ENCODE results near the gene GATAD2A. TPM values are rescaled to one million over a fixed set of nuclear protein-coding genes. Genes with fewer than 3 reads are reported as not detected.
A peak's percentile ranks its signal among the peaks of the same experiment; 100 is the strongest.

GATAD2A gene
- total and polyA plus RNA-seq, 2 of the 13 experiments (the other 11 are each of a cell fraction or from before 2014, with no cell fraction given) = 16.8 to 28.6 TPM

DNA sequence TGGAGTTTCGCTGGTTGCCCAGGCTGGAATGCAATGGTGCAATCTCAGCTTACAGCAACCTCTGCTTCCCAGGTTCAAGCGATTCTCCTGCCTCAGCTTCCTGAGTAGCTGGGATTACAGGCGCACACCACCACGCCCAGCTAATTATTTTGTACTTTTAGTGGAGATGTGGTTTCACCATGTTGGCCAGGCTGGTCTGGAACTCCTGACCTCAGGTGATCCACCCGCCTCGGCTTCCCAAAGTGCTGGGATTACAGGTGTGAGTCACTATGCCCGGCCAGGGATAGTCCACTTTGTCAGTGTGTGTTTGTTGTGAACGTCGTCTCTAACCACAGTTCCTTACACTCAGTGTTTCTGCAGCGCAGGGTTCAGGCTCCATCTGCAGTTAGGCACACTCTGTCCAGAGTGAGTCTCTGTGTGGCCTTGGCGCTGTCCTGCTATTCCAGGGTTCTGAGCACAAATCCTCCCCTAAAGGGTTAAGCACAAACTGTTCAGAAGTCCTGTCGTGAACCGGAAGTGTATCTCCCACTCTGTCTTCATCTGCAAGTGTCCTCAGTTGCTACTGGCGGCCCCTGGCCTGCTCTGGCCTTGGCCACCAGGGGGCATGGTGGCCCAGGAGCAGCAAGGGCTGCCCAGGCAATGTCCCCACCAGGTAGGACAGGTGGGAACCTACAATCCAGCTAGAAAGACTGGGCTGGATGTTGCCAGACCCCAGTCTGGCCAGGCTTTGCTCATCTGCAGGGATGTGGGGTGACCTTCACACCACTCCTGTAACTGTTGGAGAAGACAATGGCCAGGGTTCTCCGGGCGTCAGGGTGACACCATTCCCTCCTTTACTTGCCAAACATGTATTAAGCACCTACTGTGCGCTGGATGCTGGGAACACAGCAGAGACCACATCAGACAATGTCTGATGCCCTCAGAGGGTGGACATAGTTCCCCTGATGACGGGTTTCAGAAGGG lies 38.8 kb upstream of the GATAD2A start (continued):
- TF ChIP-seq ZNF749 (CRISPR knock-in tag; IDR thresholded peaks at IDR 0.05; ENCODE audit: borderline replicate concordance) (no peak; the same call in none of the 2 replicates), BCL6 (CRISPR knock-in tag; IDR thresholded peaks at IDR 0.05) (peak; percentile 68), ZMYM4 (CRISPR knock-in tag; IDR thresholded peaks at IDR 0.05) (peak; percentile 88), TP53 (CRISPR knock-in tag; conservative IDR thresholded peaks at IDR 0.05) (no peak), MIER2 (CRISPR knock-in tag; IDR thresholded peaks at IDR 0.05) (peak; percentile 73; the same call in 1 of the 2 replicates), ZNF432 (CRISPR knock-in tag; IDR thresholded peaks at IDR 0.05; ENCODE audit: borderline replicate concordance) (no peak), REL (CRISPR knock-in tag; conservative IDR thresholded peaks at IDR 0.05) (no peak), ZNF292 (CRISPR knock-in tag; IDR thresholded peaks at IDR 0.05; ENCODE audit: borderline replicate concordance, low read depth) (peak; percentile 68), ZSCAN30 (CRISPR knock-in tag; IDR thresholded peaks at IDR 0.05) (no peak)
- TF ChIP-seq, protein P1, sequence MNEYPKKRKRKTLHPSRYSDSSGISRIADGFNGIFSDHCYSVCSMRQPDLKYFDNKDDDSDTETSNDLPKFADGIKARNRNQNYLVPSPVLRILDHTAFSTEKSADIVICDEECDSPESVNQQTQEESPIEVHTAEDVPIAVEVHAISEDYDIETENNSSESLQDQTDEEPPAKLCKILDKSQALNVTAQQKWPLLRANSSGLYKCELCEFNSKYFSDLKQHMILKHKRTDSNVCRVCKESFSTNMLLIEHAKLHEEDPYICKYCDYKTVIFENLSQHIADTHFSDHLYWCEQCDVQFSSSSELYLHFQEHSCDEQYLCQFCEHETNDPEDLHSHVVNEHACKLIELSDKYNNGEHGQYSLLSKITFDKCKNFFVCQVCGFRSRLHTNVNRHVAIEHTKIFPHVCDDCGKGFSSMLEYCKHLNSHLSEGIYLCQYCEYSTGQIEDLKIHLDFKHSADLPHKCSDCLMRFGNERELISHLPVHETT (CRISPR knock-in tag; conservative IDR thresholded peaks at IDR 0.05) = peak; percentile 19; the same call in 1 of the 2 replicates
- TF ChIP-seq, protein P2, sequence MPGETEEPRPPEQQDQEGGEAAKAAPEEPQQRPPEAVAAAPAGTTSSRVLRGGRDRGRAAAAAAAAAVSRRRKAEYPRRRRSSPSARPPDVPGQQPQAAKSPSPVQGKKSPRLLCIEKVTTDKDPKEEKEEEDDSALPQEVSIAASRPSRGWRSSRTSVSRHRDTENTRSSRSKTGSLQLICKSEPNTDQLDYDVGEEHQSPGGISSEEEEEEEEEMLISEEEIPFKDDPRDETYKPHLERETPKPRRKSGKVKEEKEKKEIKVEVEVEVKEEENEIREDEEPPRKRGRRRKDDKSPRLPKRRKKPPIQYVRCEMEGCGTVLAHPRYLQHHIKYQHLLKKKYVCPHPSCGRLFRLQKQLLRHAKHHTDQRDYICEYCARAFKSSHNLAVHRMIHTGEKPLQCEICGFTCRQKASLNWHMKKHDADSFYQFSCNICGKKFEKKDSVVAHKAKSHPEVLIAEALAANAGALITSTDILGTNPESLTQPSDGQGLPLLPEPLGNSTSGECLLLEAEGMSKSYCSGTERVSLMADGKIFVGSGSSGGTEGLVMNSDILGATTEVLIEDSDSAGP (CRISPR knock-in tag; IDR thresholded peaks at IDR 0.05; ENCODE audit: borderline replicate concordance) = peak; percentile 95
- TF ChIP-seq, protein P3, sequence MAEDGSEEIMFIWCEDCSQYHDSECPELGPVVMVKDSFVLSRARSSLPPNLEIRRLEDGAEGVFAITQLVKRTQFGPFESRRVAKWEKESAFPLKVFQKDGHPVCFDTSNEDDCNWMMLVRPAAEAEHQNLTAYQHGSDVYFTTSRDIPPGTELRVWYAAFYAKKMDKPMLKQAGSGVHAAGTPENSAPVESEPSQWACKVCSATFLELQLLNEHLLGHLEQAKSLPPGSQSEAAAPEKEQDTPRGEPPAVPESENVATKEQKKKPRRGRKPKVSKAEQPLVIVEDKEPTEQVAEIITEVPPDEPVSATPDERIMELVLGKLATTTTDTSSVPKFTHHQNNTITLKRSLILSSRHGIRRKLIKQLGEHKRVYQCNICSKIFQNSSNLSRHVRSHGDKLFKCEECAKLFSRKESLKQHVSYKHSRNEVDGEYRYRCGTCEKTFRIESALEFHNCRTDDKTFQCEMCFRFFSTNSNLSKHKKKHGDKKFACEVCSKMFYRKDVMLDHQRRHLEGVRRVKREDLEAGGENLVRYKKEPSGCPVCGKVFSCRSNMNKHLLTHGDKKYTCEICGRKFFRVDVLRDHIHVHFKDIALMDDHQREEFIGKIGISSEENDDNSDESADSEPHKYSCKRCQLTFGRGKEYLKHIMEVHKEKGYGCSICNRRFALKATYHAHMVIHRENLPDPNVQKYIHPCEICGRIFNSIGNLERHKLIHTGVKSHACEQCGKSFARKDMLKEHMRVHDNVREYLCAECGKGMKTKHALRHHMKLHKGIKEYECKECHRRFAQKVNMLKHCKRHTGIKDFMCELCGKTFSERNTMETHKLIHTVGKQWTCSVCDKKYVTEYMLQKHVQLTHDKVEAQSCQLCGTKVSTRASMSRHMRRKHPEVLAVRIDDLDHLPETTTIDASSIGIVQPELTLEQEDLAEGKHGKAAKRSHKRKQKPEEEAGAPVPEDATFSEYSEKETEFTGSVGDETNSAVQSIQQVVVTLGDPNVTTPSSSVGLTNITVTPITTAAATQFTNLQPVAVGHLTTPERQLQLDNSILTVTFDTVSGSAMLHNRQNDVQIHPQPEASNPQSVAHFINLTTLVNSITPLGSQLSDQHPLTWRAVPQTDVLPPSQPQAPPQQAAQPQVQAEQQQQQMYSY (CRISPR knock-in tag; IDR thresholded peaks at IDR 0.05) = no peak
- TF ChIP-seq, protein P4, sequence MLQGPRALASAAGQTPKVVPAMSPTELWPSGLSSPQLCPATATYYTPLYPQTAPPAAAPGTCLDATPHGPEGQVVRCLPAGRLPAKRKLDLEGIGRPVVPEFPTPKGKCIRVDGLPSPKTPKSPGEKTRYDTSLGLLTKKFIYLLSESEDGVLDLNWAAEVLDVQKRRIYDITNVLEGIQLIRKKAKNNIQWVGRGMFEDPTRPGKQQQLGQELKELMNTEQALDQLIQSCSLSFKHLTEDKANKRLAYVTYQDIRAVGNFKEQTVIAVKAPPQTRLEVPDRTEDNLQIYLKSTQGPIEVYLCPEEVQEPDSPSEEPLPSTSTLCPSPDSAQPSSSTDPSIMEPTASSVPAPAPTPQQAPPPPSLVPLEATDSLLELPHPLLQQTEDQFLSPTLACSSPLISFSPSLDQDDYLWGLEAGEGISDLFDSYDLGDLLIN (CRISPR knock-in tag; IDR thresholded peaks at IDR 0.05; ENCODE audit: borderline replicate concordance) = no peak
- TF ChIP-seq, protein P5, sequence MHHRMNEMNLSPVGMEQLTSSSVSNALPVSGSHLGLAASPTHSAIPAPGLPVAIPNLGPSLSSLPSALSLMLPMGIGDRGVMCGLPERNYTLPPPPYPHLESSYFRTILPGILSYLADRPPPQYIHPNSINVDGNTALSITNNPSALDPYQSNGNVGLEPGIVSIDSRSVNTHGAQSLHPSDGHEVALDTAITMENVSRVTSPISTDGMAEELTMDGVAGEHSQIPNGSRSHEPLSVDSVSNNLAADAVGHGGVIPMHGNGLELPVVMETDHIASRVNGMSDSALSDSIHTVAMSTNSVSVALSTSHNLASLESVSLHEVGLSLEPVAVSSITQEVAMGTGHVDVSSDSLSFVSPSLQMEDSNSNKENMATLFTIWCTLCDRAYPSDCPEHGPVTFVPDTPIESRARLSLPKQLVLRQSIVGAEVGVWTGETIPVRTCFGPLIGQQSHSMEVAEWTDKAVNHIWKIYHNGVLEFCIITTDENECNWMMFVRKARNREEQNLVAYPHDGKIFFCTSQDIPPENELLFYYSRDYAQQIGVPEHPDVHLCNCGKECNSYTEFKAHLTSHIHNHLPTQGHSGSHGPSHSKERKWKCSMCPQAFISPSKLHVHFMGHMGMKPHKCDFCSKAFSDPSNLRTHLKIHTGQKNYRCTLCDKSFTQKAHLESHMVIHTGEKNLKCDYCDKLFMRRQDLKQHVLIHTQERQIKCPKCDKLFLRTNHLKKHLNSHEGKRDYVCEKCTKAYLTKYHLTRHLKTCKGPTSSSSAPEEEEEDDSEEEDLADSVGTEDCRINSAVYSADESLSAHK (CRISPR knock-in tag; IDR thresholded peaks at IDR 0.05; ENCODE audit: borderline replicate concordance) = no peak
- TF ChIP-seq, protein P6, sequence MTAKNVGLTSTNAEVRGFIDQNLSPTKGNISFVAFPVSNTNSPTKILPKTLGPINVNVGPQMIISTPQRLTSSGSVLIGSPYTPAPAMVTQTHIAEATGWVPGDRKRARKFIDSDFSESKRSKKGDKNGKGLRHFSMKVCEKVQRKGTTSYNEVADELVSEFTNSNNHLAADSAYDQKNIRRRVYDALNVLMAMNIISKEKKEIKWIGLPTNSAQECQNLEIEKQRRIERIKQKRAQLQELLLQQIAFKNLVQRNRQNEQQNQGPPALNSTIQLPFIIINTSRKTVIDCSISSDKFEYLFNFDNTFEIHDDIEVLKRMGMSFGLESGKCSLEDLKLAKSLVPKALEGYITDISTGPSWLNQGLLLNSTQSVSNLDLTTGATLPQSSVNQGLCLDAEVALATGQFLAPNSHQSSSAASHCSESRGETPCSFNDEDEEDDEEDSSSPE (CRISPR knock-in tag; IDR thresholded peaks at IDR 0.05) = no peak
